Measurements from ENCODE around the gene ADI1. TPM values are rescaled to one million over a fixed set of nuclear protein-coding genes. Genes with fewer than 3 reads are reported as not detected.

Gene ADI1
- total and polyA plus RNA-seq, 2 of the 8 experiments (the other 6 are each of a cell fraction or from before 2014, with no cell fraction given), result 12.2 to 40.2 TPM

DNA sequence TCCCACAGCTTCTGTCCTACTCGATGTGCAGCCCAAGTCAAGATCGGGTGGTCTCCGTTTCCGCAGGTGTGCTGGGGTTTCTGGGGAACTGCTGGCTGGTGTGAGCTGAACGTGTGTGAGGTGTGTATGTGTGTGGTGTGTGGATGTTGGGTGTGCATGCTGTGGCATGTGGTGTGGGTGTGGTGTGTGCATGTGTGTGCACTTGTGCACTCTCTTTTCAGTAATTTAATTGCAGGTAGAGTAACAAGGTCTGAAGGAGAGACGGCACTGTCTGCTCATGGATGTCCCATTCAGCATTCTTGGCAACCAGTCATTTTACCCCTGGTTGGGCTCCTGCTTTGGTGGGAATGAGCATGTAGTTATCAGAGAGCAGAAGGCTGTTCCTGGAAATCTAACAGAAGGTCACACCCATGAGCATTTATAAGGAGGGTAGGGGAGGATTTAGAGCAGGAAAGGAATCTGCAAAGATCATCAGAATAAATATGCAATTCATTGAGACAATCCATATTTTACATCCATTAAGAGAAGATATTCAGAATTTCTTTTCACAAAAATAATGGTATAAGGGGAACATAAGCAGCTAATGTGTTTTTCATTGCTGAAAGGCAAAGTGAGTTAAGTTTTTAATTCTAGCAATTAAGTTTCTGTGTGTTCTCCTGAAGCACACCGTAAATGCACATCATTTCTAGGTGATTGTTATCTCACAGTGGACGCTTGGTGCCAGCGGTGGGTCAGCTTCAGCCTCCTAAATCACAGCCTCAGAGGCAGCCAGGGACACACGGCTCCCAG, 60.7 kb downstream of the ADI1 start:
- 92% methylated on average over 10 of the region's 10 CpGs; no CpG with 5 or more reads in 1 of the 2 experiments for WGBS, 2 experiments (ENCODE audit: extremely low coverage in 1 of 2, insufficient coverage in 1 of 2, insufficient read length in 1 of 2, insufficient replicate concordance in 2 of 2, low coverage in 1 of 2, low lambda C conversion rate in 2 of 2, missing lambda C conversion rate in 1 of 2)
- H3K4ac ChIP-seq (replicated peaks; ENCODE audit: insufficient read length, low read depth, low read length), result no peak overlapping the region
- H4K5ac ChIP-seq (ENCODE audit: insufficient read length, low read depth, low read length), result no peak overlapping the region
- H2BK120ac ChIP-seq (replicated peaks; ENCODE audit: low read depth, low read length), result no peak overlapping the region
- H3K79me2 ChIP-seq (ENCODE audit: control insufficient read depth in 1 of 2, insufficient read depth in 2 of 2, low read length in 2 of 2), result no peaks in the 10 kb centered on the region
- H3K4me2 ChIP-seq (ENCODE audit: insufficient read depth in 1 of 2, low read depth in 2 of 2, low read length in 2 of 2), result no peak overlapping the region
- no peak overlapping the region for H3K4me3 ChIP-seq (ENCODE audit: extremely low read depth in 1 of 4, insufficient read depth in 2 of 4, low read depth in 3 of 4, low read length in 4 of 4)
- H2AK5ac ChIP-seq (ENCODE audit: low read depth, low read length), result no peak overlapping the region
- no peak overlapping the region for H2AFZ ChIP-seq (ENCODE audit: low read length)
- H2BK12ac ChIP-seq (ENCODE audit: low read depth, low read length), result no peak overlapping the region
- H2BK15ac ChIP-seq (ENCODE audit: low read length), result no peak overlapping the region
- H4K91ac ChIP-seq (replicated peaks; ENCODE audit: insufficient read length, low read length), result no peak overlapping the region
- H3K27ac ChIP-seq (ENCODE audit: low read depth, low read length), result no peak overlapping the region
- H2BK20ac ChIP-seq (ENCODE audit: low read length), result no peak overlapping the region
- H3K36me3 ChIP-seq (ENCODE audit: control insufficient read depth in 2 of 4, insufficient read depth in 4 of 4, low read length in 3 of 4), result peaks cover 0 to 7% (median 2%) of the 10 kb centered on the region in 4 experiments; a peak in 1 of 8 replicates
- POLR2A ChIA-PET (ENCODE audit: partially characterized antibody), result interaction anchor here (1.3 to 1.5 kb wide), 2 partner anchors 8 to 10 kb away, joined by 3 read pairs; no protein-coding TSS in a partner anchor
- H3K18ac ChIP-seq (ENCODE audit: extremely low read depth, low read length), result no peak overlapping the region
- H3K9me3 ChIP-seq (ENCODE audit: insufficient read depth in 2 of 2, low read depth in 1 of 2, low read length in 1 of 2), result no peaks in the 10 kb centered on the region
- H3K4me1 ChIP-seq (replicated peaks in 1 of 4; ENCODE audit: control insufficient read depth in 3 of 4, insufficient read depth in 4 of 4, low read length in 3 of 4), result peaks cover 5 to 10% (median 9%) of the 10 kb centered on the region in 4 experiments
- no peak overlapping the region for H3K23ac ChIP-seq (ENCODE audit: insufficient read length)
- CTCF ChIA-PET (ENCODE audit: partially characterized antibody), result interaction anchor here (1.1 to 12.1 kb wide), 10 partner anchors 7 to 193 kb away, joined by 4 to 152 read pairs (median 6); no protein-coding TSS in a partner anchor
- no peak overlapping the region for H4K8ac ChIP-seq (ENCODE audit: extremely low read depth, insufficient read depth, low read length)
- no peaks in the 10 kb centered on the region for H3K27me3 ChIP-seq (replicated peaks in 1 of 4; ENCODE audit: control insufficient read depth in 3 of 4, extremely low read depth in 1 of 4, insufficient read depth in 3 of 4, low read length in 3 of 4)
- H3K23me2 ChIP-seq (ENCODE audit: low read depth, low read length), result no peaks in the 10 kb centered on the region
- TF ChIP-seq SAP30 (IDR thresholded peaks at IDR 0.05; ENCODE audit: insufficient read depth, insufficient replicate concordance, low read length), result no peak
- no peak for TF ChIP-seq RNF2 (IDR thresholded peaks at IDR 0.05; ENCODE audit: borderline replicate concordance, low read depth, low read length, missing control alignments, poor library complexity, severe bottlenecking)
- no peak for TF ChIP-seq POLR2A (IDR thresholded peaks at IDR 0.05; ENCODE audit: control extremely low read depth in 1 of 2, low read depth in 2 of 2, low read length in 2 of 2)
- H2BK5ac ChIP-seq (ENCODE audit: low read depth, low read length), result no peak overlapping the region
- DNase-seq (ENCODE audit: low read depth in 1 of 2, low spot score in 2 of 2) (no peak), FAIRE-seq (no peak)
- peaks cover 0 to 4% of the 10 kb centered on the region in 2 experiments for H4K20me1 ChIP-seq (replicated peaks in 1 of 2; ENCODE audit: control insufficient read depth in 1 of 2, insufficient read depth in 2 of 2, low read length in 2 of 2)
- no peaks in the 10 kb centered on the region; the same call in 1 of the 2 replicates for H3K79me1 ChIP-seq (ENCODE audit: low read depth, low read length)
- H3K14ac ChIP-seq (ENCODE audit: insufficient read length), result no peak overlapping the region
- no peak overlapping the region for H3K56ac ChIP-seq (replicated peaks; ENCODE audit: insufficient read length, low read depth, low read length)
- H3K9ac ChIP-seq (replicated peaks in 1 of 4; ENCODE audit: extremely low read depth in 1 of 4, low read depth in 3 of 4, low read length in 3 of 4), result no peak overlapping the region

Measured in H1 (cell line).